Mesenchymal stem cell (in vitro differentiated cells and primary cell): Measurements from ENCODE around the gene DEFB132.

Experiments used
- DNase-seq: peaks from one replicate; pipeline ENCODE4 v3.0.0-alpha.2; 2013
- H2AFZ ChIP-seq: one replicate; pipeline ENCODE4 v1.6.1; 2013; ENCODE audit warnings: low read depth, mild to moderate bottlenecking, control low read depth, inconsistent platforms, low read length, moderate library complexity
- H2AK5ac ChIP-seq: 2 replicates; pipeline ENCODE4 v1.6.1; 2013; ENCODE audit warnings: low read length, moderate library complexity, mild to moderate bottlenecking, inconsistent platforms; ENCODE audit not compliant: severe bottlenecking
- H2BK120ac ChIP-seq: one replicate; pipeline ENCODE4 v1.6.1; 2013; ENCODE audit warnings: low read depth, mild to moderate bottlenecking, inconsistent platforms, low read length, moderate library complexity
- H2BK12ac ChIP-seq, 2 experiments: one replicate each; pipeline ENCODE4 v1.6.1; 2013; ENCODE audit warnings: inconsistent platforms in 2 of 2, low read length in 2 of 2, mild to moderate bottlenecking in 2 of 2, moderate library complexity in 2 of 2, control low read depth in 1 of 2
- H2BK15ac ChIP-seq: one replicate; pipeline ENCODE4 v1.6.1; 2013; ENCODE audit warnings: mild to moderate bottlenecking, low read depth, inconsistent platforms; ENCODE audit not compliant: poor library complexity, severe bottlenecking
- H2BK5ac ChIP-seq: 2 replicates; pipeline ENCODE4 v1.6.1; 2013; ENCODE audit warnings: low read depth, mild to moderate bottlenecking, low read length, control low read depth, inconsistent platforms; ENCODE audit not compliant: poor library complexity, severe bottlenecking
- H3K14ac ChIP-seq, 2 experiments: one replicate each; pipeline ENCODE4 v1.6.1; 2013; ENCODE audit warnings: inconsistent platforms in 2 of 2, low read length in 2 of 2, control low read depth in 1 of 2, mild to moderate bottlenecking in 1 of 2, moderate library complexity in 1 of 2
- H3K18ac ChIP-seq, 2 experiments: one replicate each; pipeline ENCODE4 v1.6.1; 2013; ENCODE audit warnings: inconsistent platforms in 2 of 2, low read length in 2 of 2, control low read depth in 1 of 2, low read depth in 1 of 2, mild to moderate bottlenecking in 1 of 2
- H3K23ac ChIP-seq, 2 experiments: one replicate each; pipeline ENCODE4 v1.6.1; 2013; ENCODE audit warnings: inconsistent platforms in 2 of 2, low read length in 2 of 2, mild to moderate bottlenecking in 2 of 2, moderate library complexity in 2 of 2, control low read depth in 1 of 2
- H3K27ac ChIP-seq: 2 replicates; pipeline ENCODE4 v1.5.1; 2013; ENCODE audit warnings: mild to moderate bottlenecking, moderate library complexity, low read length, control low read depth, inconsistent platforms; ENCODE audit not compliant: poor library complexity, severe bottlenecking
- H3K27me3 ChIP-seq, 2 experiments: 2 replicates each; pipeline versions ENCODE4 v1.6.1 to v1.7.0; 2013; ENCODE audit warnings: low read length in 2 of 2, mild to moderate bottlenecking in 2 of 2, moderate library complexity in 2 of 2, control low read depth in 1 of 2, inconsistent platforms in 1 of 2; ENCODE audit not compliant: control insufficient read depth in 1 of 2, insufficient read depth in 1 of 2
- H3K36me3 ChIP-seq, 2 experiments: 2 replicates each; pipeline versions ENCODE4 v1.6.1 to v1.7.0; 2013; ENCODE audit warnings: low read length in 2 of 2, control low read depth in 1 of 2, inconsistent platforms in 1 of 2, low read depth in 1 of 2, mild to moderate bottlenecking in 1 of 2; ENCODE audit not compliant: insufficient read depth in 2 of 2, control insufficient read depth in 1 of 2
- H3K4ac ChIP-seq, 2 experiments: one replicate each; pipeline ENCODE4 v1.6.1; 2013; ENCODE audit warnings: inconsistent platforms in 2 of 2, low read length in 2 of 2, mild to moderate bottlenecking in 2 of 2, moderate library complexity in 2 of 2, control low read depth in 1 of 2, low read depth in 1 of 2
- H3K4me1 ChIP-seq: 2 replicates; pipeline ENCODE4 v1.6.1; 2013; ENCODE audit warnings: low read depth, low read length, control low read depth; ENCODE audit not compliant: control insufficient read depth, insufficient read depth
- H3K4me2 ChIP-seq: 2 replicates; pipeline ENCODE4 v1.6.1; 2013; ENCODE audit warnings: low read length, mild to moderate bottlenecking, inconsistent platforms; ENCODE audit not compliant: poor library complexity, severe bottlenecking
- H3K4me3 ChIP-seq, 2 experiments: 2 replicates each; pipeline versions ENCODE4 v1.5.1 to v1.7.0; 2013; ENCODE audit warnings: low read length in 2 of 2, mild to moderate bottlenecking in 2 of 2, control low read depth in 1 of 2, low read depth in 1 of 2; ENCODE audit not compliant: insufficient read depth in 1 of 2
- H3K79me1 ChIP-seq: replicated peaks from 2 replicates; pipeline ENCODE4 v1.6.1; 2013; ENCODE audit warnings: mild to moderate bottlenecking, control low read depth, low read length, inconsistent platforms; ENCODE audit not compliant: poor library complexity, severe bottlenecking
- H3K9ac ChIP-seq: 2 replicates; pipeline ENCODE4 v1.7.0; 2013; ENCODE audit warnings: mild to moderate bottlenecking, low read length, moderate library complexity
- H3K9me3 ChIP-seq: 2 replicates; pipeline ENCODE4 v1.7.0; 2013; ENCODE audit warnings: mild to moderate bottlenecking, low read length; ENCODE audit not compliant: control insufficient read depth
- H4K8ac ChIP-seq: one replicate; pipeline ENCODE4 v1.6.1; 2013; ENCODE audit warnings: inconsistent platforms, mild to moderate bottlenecking, low read length, moderate library complexity
- H4K91ac ChIP-seq: one replicate; pipeline ENCODE4 v1.6.1; 2013; ENCODE audit warnings: mild to moderate bottlenecking, low read length, inconsistent platforms
- WGBS: methylation state at CpG from one replicate; pipeline ENCODE4 v1.1.7; 2013; ENCODE audit warnings: mixed read lengths; 5-methylcytosine and 5-hydroxymethylcytosine counted together

DEFB132 gene

DNA sequence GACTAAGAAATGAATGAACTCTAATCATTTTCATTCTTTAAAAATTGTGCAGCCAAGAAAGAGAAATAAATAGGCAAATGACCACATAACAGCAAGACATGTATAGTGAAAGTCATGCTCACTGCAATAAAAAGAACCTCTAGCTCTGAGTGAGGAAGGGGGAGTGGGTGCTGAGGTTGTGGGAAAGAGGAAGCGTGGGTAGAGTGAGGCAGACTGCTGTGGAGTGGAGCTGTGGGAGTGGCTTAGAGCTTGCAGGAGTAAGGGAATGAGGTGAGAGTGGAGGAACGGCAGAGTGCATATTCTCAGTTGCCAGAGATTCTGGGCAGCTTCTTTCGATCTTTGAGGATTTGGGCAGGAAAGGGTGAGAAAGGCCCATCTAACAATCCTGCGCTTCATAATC is 20.0 kb upstream of the DEFB132 start:
- H4K91ac ChIP-seq: no peak overlapping the region
- no peak overlapping the region for H3K4ac ChIP-seq
- H3K18ac ChIP-seq: no peak overlapping the region
- no peaks in the 10 kb centered on the region for H3K4me1 ChIP-seq
- no peaks in the 10 kb centered on the region for H3K9me3 ChIP-seq
- H2BK15ac ChIP-seq: no peak overlapping the region
- no peaks in the 10 kb centered on the region for H3K79me1 ChIP-seq
- DNase-seq: no peak
- no peak overlapping the region for H2AK5ac ChIP-seq
- no peak overlapping the region for H2BK12ac ChIP-seq
- H3K36me3 ChIP-seq: no peaks in the 10 kb centered on the region
- no peak overlapping the region for H3K9ac ChIP-seq
- H3K27me3 ChIP-seq: peaks cover 10 to 13% of the 10 kb centered on the region in 2 experiments
- H3K4me2 ChIP-seq: no peak overlapping the region
- no peak overlapping the region for H2BK120ac ChIP-seq
- no peak overlapping the region for H3K4me3 ChIP-seq
- H3K14ac ChIP-seq: no peak overlapping the region
- H2BK5ac ChIP-seq: no peak overlapping the region
- 78% methylated on average over 3 of the region's 4 CpGs for WGBS
- no peak overlapping the region for H3K27ac ChIP-seq
- no peak overlapping the region for H4K8ac ChIP-seq
- H3K23ac ChIP-seq: no peak overlapping the region
- H2AFZ ChIP-seq: no peak overlapping the region

DNA sequence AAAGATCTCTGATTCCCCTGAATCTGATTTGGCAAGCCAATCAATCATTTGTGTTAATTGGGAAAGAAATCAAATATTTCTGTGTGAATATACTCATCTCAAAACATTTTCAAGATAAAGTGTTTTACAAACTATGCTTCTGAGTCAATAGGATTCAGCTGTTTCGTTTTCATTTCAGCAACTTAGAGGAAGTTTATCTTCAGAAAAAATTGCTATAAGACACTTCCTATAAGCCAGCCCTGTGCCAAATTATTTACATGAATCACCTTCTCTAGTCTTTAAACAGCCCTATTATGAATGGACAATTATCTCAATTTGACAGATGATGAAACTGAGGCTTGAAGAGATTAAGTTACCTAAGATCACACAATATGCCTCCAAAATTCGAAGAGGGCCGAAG is 19.6 kb upstream of the DEFB132 start:
- no peak overlapping the region for H4K8ac ChIP-seq
- no peaks in the 10 kb centered on the region for H3K9me3 ChIP-seq
- no peak overlapping the region for H3K9ac ChIP-seq
- H3K36me3 ChIP-seq: no peaks in the 10 kb centered on the region
- no peak overlapping the region for H3K23ac ChIP-seq
- no peak overlapping the region for H3K4me2 ChIP-seq
- no peak overlapping the region for H3K14ac ChIP-seq
- H3K79me1 ChIP-seq: no peaks in the 10 kb centered on the region
- no peak overlapping the region for H3K27ac ChIP-seq
- no peak overlapping the region for H2AK5ac ChIP-seq
- no peak overlapping the region for H3K18ac ChIP-seq
- WGBS: 38% methylated on average over 1 of the region's 3 CpGs
- no peaks in the 10 kb centered on the region for H3K4me1 ChIP-seq
- peaks cover 10 to 18% of the 10 kb centered on the region in 2 experiments for H3K27me3 ChIP-seq
- no peak overlapping the region for H2BK12ac ChIP-seq
- H2BK5ac ChIP-seq: no peak overlapping the region
- no peak overlapping the region for H3K4me3 ChIP-seq
- H2BK120ac ChIP-seq: no peak overlapping the region
- H2AFZ ChIP-seq: no peak overlapping the region
- no peak overlapping the region for H2BK15ac ChIP-seq
- no peak overlapping the region for H3K4ac ChIP-seq
- H4K91ac ChIP-seq: no peak overlapping the region
- DNase-seq: no peak

DNA sequence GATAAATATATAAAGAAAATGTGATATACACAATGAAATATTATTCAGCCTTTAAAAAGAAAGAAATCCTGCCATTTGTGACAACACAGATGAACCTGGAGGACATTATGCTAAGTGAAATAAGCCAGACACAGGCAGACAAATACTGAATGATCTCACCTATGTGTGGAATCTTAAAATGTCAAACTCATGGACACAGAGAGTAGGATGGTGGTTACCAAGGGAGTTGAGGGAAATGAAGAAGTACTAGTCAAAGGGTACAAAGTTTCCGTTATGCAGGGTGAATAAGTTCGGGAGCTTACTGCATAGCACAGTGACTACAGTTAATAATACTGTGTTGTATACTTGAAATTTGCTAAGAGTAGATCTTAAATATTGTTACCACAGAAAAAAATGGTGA is 14.6 kb upstream of the DEFB132 start:
- WGBS: 82% methylated on average over 2 of the region's 2 CpGs
- Histone ChIP-seq H2BK12ac (no peak overlapping the region), H3K36me3 (no peaks in the 10 kb centered on the region), H2BK120ac (no peak overlapping the region), H3K4me1 (no peaks in the 10 kb centered on the region), H2AK5ac (no peak overlapping the region), H3K79me1 (no peaks in the 10 kb centered on the region), H3K14ac (no peak overlapping the region), H3K4me2 (no peak overlapping the region), H3K9me3 (no peaks in the 10 kb centered on the region), H2AFZ (no peak overlapping the region), H2BK5ac (no peak overlapping the region), H3K4ac (no peak overlapping the region), H4K8ac (no peak overlapping the region), H3K18ac (no peak overlapping the region), H3K23ac (no peak overlapping the region), H3K9ac (no peak overlapping the region), H2BK15ac (no peak overlapping the region), H3K4me3 (no peak overlapping the region), H3K27me3 (peaks cover 10 to 19% of the 10 kb centered on the region in 2 experiments), H4K91ac (no peak overlapping the region), H3K27ac (no peak overlapping the region)
- DNase-seq: no peak

DNA sequence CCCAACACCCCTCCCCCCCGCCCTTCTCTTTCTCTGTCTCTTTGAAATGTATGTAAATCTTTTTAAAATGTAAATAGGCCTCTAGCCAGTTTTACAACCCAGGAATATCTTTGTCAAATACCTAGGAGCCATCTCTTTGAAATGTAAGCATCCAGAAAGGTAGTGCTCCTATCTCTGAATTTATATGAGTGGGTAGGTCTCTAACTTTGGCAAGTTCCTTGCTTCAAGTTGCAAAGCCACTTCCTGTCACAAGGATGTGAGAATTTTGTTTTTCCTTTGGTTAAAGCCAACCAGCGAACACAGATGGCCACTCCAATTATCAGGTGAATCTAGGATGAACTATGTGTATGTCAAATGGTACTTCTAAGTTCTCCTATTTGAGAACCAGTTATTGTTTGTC is 6.2 kb upstream of the DEFB132 start:
- Histone ChIP-seq H2AFZ (no peak overlapping the region), H3K27ac (no peak overlapping the region), H3K4me2 (no peak overlapping the region), H3K23ac (no peak overlapping the region), H3K14ac (no peak overlapping the region), H2AK5ac (no peak overlapping the region), H4K91ac (no peak overlapping the region), H4K8ac (no peak overlapping the region), H3K9me3 (peaks cover 4% of the 10 kb centered on the region), H2BK15ac (no peak overlapping the region), H3K4me1 (no peaks in the 10 kb centered on the region), H3K4ac (no peak overlapping the region), H3K79me1 (no peaks in the 10 kb centered on the region), H3K9ac (no peak overlapping the region), H3K36me3 (no peaks in the 10 kb centered on the region), H2BK5ac (no peak overlapping the region), H3K18ac (no peak overlapping the region), H3K4me3 (no peak overlapping the region), H3K27me3 (peaks cover 0 to 37% of the 10 kb centered on the region in 2 experiments), H2BK12ac (no peak overlapping the region), H2BK120ac (no peak overlapping the region)
- no peak for DNase-seq
- WGBS: no CpG with 5 or more reads among the region's 2 CpGs
